ENCODE data around the gene CTIF.
A peak's percentile ranks its signal among the peaks of the same experiment; 100 is the strongest.

The CTIF gene

GRCh38 chr18:48763719-48764100, 224.9 kb downstream of the CTIF start:
- H2BK5ac ChIP-seq (ENCODE audit: low read depth, low read length, poor library complexity, severe bottlenecking), result no peak overlapping the region
- H2AK5ac ChIP-seq (ENCODE audit: low read length, severe bottlenecking), result no peak overlapping the region
- H3K27me3 ChIP-seq (ENCODE audit: control insufficient read depth in 1 of 2, insufficient read depth in 1 of 2, low read length in 2 of 2), result no peaks in the 10 kb centered on the region
- H2BK120ac ChIP-seq (ENCODE audit: low read depth, low read length), result no peak overlapping the region
- no peak overlapping the region for H3K4me2 ChIP-seq (ENCODE audit: low read length, poor library complexity, severe bottlenecking)
- peaks cover 56 to 79% of the 10 kb centered on the region in 2 experiments for H3K36me3 ChIP-seq (ENCODE audit: control insufficient read depth in 1 of 2, insufficient read depth in 2 of 2, low read depth in 1 of 2, low read length in 2 of 2)
- peaks cover 6% of the 10 kb centered on the region for H3K4me1 ChIP-seq (ENCODE audit: control insufficient read depth, insufficient read depth, low read depth, low read length)
- no peak overlapping the region for H3K9ac ChIP-seq (ENCODE audit: low read length)
- no peak for DNase-seq
- H3K79me1 ChIP-seq (replicated peaks; ENCODE audit: low read length, poor library complexity, severe bottlenecking), result peaks cover 22% of the 10 kb centered on the region
- H3K4me3 ChIP-seq (ENCODE audit: insufficient read depth in 1 of 2, low read depth in 1 of 2, low read length in 2 of 2), result peak overlapping the region in 1 of 2 experiments; percentile 15
- H3K14ac ChIP-seq (ENCODE audit: low read length in 2 of 2), result no peak overlapping the region
- H2BK15ac ChIP-seq (ENCODE audit: low read depth, poor library complexity, severe bottlenecking), result no peak overlapping the region
- WGBS, result 100% methylated on average over 6 of the region's 6 CpGs
- H3K27ac ChIP-seq (ENCODE audit: low read length, poor library complexity, severe bottlenecking), result no peak overlapping the region
- no peaks in the 10 kb centered on the region for H3K9me3 ChIP-seq (ENCODE audit: control insufficient read depth, low read length)
- no peak overlapping the region for H3K4ac ChIP-seq (ENCODE audit: low read depth in 1 of 2, low read length in 2 of 2)
- H4K91ac ChIP-seq (ENCODE audit: low read length), result no peak overlapping the region
- no peak overlapping the region for H4K8ac ChIP-seq (ENCODE audit: low read length)
- no peak overlapping the region for H3K23ac ChIP-seq (ENCODE audit: low read length in 2 of 2)
- no peak overlapping the region for H2BK12ac ChIP-seq (ENCODE audit: low read length in 2 of 2)
- H2AFZ ChIP-seq (ENCODE audit: low read depth, low read length), result no peak overlapping the region
- no peak overlapping the region for H3K18ac ChIP-seq (ENCODE audit: low read depth in 1 of 2, low read length in 2 of 2)

- no peak overlapping the region for H2AK5ac ChIP-seq (ENCODE audit: low read length, severe bottlenecking)
- no peak overlapping the region for H3K23ac ChIP-seq (ENCODE audit: low read length in 2 of 2)
- H2BK15ac ChIP-seq (ENCODE audit: low read depth, poor library complexity, severe bottlenecking), result peak overlapping the region; percentile 54
- no peaks in the 10 kb centered on the region for H3K27me3 ChIP-seq (ENCODE audit: control insufficient read depth in 1 of 2, insufficient read depth in 1 of 2, low read length in 2 of 2)
- no peak overlapping the region for H2BK12ac ChIP-seq (ENCODE audit: low read length in 2 of 2)
- peaks cover 24% of the 10 kb centered on the region for H3K79me1 ChIP-seq (replicated peaks; ENCODE audit: low read length, poor library complexity, severe bottlenecking)
- WGBS, result 95% methylated on average over 6 of the region's 6 CpGs
- peak overlapping the region; percentile 27 for H4K91ac ChIP-seq (ENCODE audit: low read length)
- H4K8ac ChIP-seq (ENCODE audit: low read length), result no peak overlapping the region
- H3K27ac ChIP-seq (ENCODE audit: low read length, poor library complexity, severe bottlenecking), result no peak overlapping the region
- H3K4me1 ChIP-seq (ENCODE audit: control insufficient read depth, insufficient read depth, low read depth, low read length), result peaks cover 8% of the 10 kb centered on the region
- no peak overlapping the region for H3K4me3 ChIP-seq (ENCODE audit: insufficient read depth in 1 of 2, low read depth in 1 of 2, low read length in 2 of 2)
- no peak overlapping the region for H3K18ac ChIP-seq (ENCODE audit: low read depth in 1 of 2, low read length in 2 of 2)
- H2BK120ac ChIP-seq (ENCODE audit: low read depth, low read length), result no peak overlapping the region
- no peak overlapping the region for H3K14ac ChIP-seq (ENCODE audit: low read length in 2 of 2)
- DNase-seq, result no peak
- no peak overlapping the region for H3K9ac ChIP-seq (ENCODE audit: low read length)
- no peaks in the 10 kb centered on the region for H3K9me3 ChIP-seq (ENCODE audit: control insufficient read depth, low read length)
- H2BK5ac ChIP-seq (ENCODE audit: low read depth, low read length, poor library complexity, severe bottlenecking), result no peak overlapping the region
- no peak overlapping the region for H2AFZ ChIP-seq (ENCODE audit: low read depth, low read length)
- H3K4ac ChIP-seq (ENCODE audit: low read depth in 1 of 2, low read length in 2 of 2), result no peak overlapping the region
- peaks cover 44 to 79% of the 10 kb centered on the region in 2 experiments for H3K36me3 ChIP-seq (ENCODE audit: control insufficient read depth in 1 of 2, insufficient read depth in 2 of 2, low read depth in 1 of 2, low read length in 2 of 2)
- H3K4me2 ChIP-seq (ENCODE audit: low read length, poor library complexity, severe bottlenecking), result no peak overlapping the region
These were observed 226.2 kb downstream of the CTIF start for GRCh38 chr18:48765053-48765452.

GRCh38 chr18:48766026-48766425, 227.2 kb downstream of the CTIF start:
- WGBS, result 70% methylated on average over 3 of the region's 4 CpGs
- Histone ChIP-seq H3K23ac (ENCODE audit: low read length in 2 of 2) (no peak overlapping the region), H3K18ac (ENCODE audit: low read depth in 1 of 2, low read length in 2 of 2) (no peak overlapping the region), H4K8ac (ENCODE audit: low read length) (no peak overlapping the region), H3K36me3 (ENCODE audit: control insufficient read depth in 1 of 2, insufficient read depth in 2 of 2, low read depth in 1 of 2, low read length in 2 of 2) (peaks cover 43 to 80% of the 10 kb centered on the region in 2 experiments), H3K79me1 (replicated peaks; ENCODE audit: low read length, poor library complexity, severe bottlenecking) (peaks cover 20% of the 10 kb centered on the region), H3K14ac (ENCODE audit: low read length in 2 of 2) (no peak overlapping the region), H2AFZ (ENCODE audit: low read depth, low read length) (no peak overlapping the region), H4K91ac (ENCODE audit: low read length) (no peak overlapping the region), H3K9ac (ENCODE audit: low read length) (no peak overlapping the region), H2BK5ac (ENCODE audit: low read depth, low read length, poor library complexity, severe bottlenecking) (no peak overlapping the region), H2AK5ac (ENCODE audit: low read length, severe bottlenecking) (no peak overlapping the region), H2BK15ac (ENCODE audit: low read depth, poor library complexity, severe bottlenecking) (no peak overlapping the region), H3K27ac (ENCODE audit: low read length, poor library complexity, severe bottlenecking) (no peak overlapping the region), H3K4me2 (ENCODE audit: low read length, poor library complexity, severe bottlenecking) (no peak overlapping the region), H3K27me3 (ENCODE audit: control insufficient read depth in 1 of 2, insufficient read depth in 1 of 2, low read length in 2 of 2) (no peaks in the 10 kb centered on the region), H3K4me1 (ENCODE audit: control insufficient read depth, insufficient read depth, low read depth, low read length) (peaks cover 8% of the 10 kb centered on the region), H3K4me3 (ENCODE audit: insufficient read depth in 1 of 2, low read depth in 1 of 2, low read length in 2 of 2) (no peak overlapping the region), H3K4ac (ENCODE audit: low read depth in 1 of 2, low read length in 2 of 2) (no peak overlapping the region), H2BK120ac (ENCODE audit: low read depth, low read length) (no peak overlapping the region), H2BK12ac (ENCODE audit: low read length in 2 of 2) (no peak overlapping the region), H3K9me3 (ENCODE audit: control insufficient read depth, low read length) (no peaks in the 10 kb centered on the region)
- peak; percentile 56 for DNase-seq

- no peak overlapping the region for H3K4me3 ChIP-seq (ENCODE audit: insufficient read depth in 1 of 2, low read depth in 1 of 2, low read length in 2 of 2)
- no peak for DNase-seq
- peaks cover 39 to 79% of the 10 kb centered on the region in 2 experiments for H3K36me3 ChIP-seq (ENCODE audit: control insufficient read depth in 1 of 2, insufficient read depth in 2 of 2, low read depth in 1 of 2, low read length in 2 of 2)
- H3K14ac ChIP-seq (ENCODE audit: low read length in 2 of 2), result no peak overlapping the region
- H4K8ac ChIP-seq (ENCODE audit: low read length), result no peak overlapping the region
- H3K4me1 ChIP-seq (ENCODE audit: control insufficient read depth, insufficient read depth, low read depth, low read length), result peaks cover 10% of the 10 kb centered on the region
- H3K9ac ChIP-seq (ENCODE audit: low read length), result no peak overlapping the region
- no peak overlapping the region for H2BK12ac ChIP-seq (ENCODE audit: low read length in 2 of 2)
- no peak overlapping the region for H2AFZ ChIP-seq (ENCODE audit: low read depth, low read length)
- no peak overlapping the region for H3K23ac ChIP-seq (ENCODE audit: low read length in 2 of 2)
- H2AK5ac ChIP-seq (ENCODE audit: low read length, severe bottlenecking), result peak overlapping the region; percentile 27
- H2BK15ac ChIP-seq (ENCODE audit: low read depth, poor library complexity, severe bottlenecking), result no peak overlapping the region
- H3K27ac ChIP-seq (ENCODE audit: low read length, poor library complexity, severe bottlenecking), result no peak overlapping the region
- peak overlapping the region in 1 of 2 experiments; percentile 11 for H3K18ac ChIP-seq (ENCODE audit: low read depth in 1 of 2, low read length in 2 of 2)
- no peak overlapping the region for H4K91ac ChIP-seq (ENCODE audit: low read length)
- no peaks in the 10 kb centered on the region for H3K9me3 ChIP-seq (ENCODE audit: control insufficient read depth, low read length)
- no peak overlapping the region for H2BK120ac ChIP-seq (ENCODE audit: low read depth, low read length)
- peaks cover 20% of the 10 kb centered on the region for H3K79me1 ChIP-seq (replicated peaks; ENCODE audit: low read length, poor library complexity, severe bottlenecking)
- 98% methylated on average over 10 of the region's 10 CpGs for WGBS
- no peak overlapping the region for H3K4ac ChIP-seq (ENCODE audit: low read depth in 1 of 2, low read length in 2 of 2)
- no peak overlapping the region for H2BK5ac ChIP-seq (ENCODE audit: low read depth, low read length, poor library complexity, severe bottlenecking)
- H3K4me2 ChIP-seq (ENCODE audit: low read length, poor library complexity, severe bottlenecking), result no peak overlapping the region
- no peaks in the 10 kb centered on the region for H3K27me3 ChIP-seq (ENCODE audit: control insufficient read depth in 1 of 2, insufficient read depth in 1 of 2, low read length in 2 of 2)
These were observed 227.7 kb downstream of the CTIF start for GRCh38 chr18:48766487-48766886.

All from mesenchymal stem cell (in vitro differentiated cells and primary cell).